Retinal pigment epithelial cell (primary cell): ENCODE results near the gene FAM237B.
A peak's percentile ranks its signal among the peaks of the same experiment; 100 is the strongest.
"Not testable (repeated sequence)": the region's sequence is repeated elsewhere in the genome, so short reads cannot be mapped to it uniquely, and the experiment has no call there.

ENCODE experiments used
- DNase-seq: peaks from one replicate; pipeline ENCODE4 v3.0.0-alpha.2; 2010; ENCODE audit warnings: low read depth
- H3K4me3 ChIP-seq: 2 replicates; pipeline ENCODE4 v1.5.1; 2011; ENCODE audit warnings: mild to moderate bottlenecking, low read length, control low read depth, moderate library complexity
- CTCF ChIP-seq: conservative IDR thresholded peaks from 2 replicates; pipeline ENCODE4 v1.5.1; 2011; ENCODE audit warnings: low read depth, low read length, control low read depth, inconsistent platforms

FAM237B gene

GRCh38 chr7:90320801-90321494 is at the start of gene FAM237B:
TSS of gene FAM237B (minus strand) at chr7:90321304. CDS start at chr7:90319748, 1,556 bp downstream.
- no peak for TF ChIP-seq CTCF
- DNase-seq, result no peak
- peak within 1 kb of the TSS; percentile 43 for H3K4me3 ChIP-seq

GRCh38 chr7:90351987-90352386 is 30.9 kb upstream of the FAM237B start:
- DNase-seq, result no peak
- no peak overlapping the region for H3K4me3 ChIP-seq
- TF ChIP-seq CTCF, result no peak

GRCh38 chr7:90350032-90350431 is 28.9 kb upstream of the FAM237B start:
- H3K4me3 ChIP-seq, DNase-seq: not testable (repeated sequence)

GRCh38 chr7:90349305-90349704 is 28.2 kb upstream of the FAM237B start:
- TF ChIP-seq CTCF, result no peak
- no peak for DNase-seq
- no peak overlapping the region for H3K4me3 ChIP-seq

- no peak for DNase-seq
- peak overlapping the region; percentile 96 for H3K4me3 ChIP-seq
- no peak for TF ChIP-seq CTCF
Observed at GRCh38 chr7:90347759-90348158, 26.7 kb upstream of the FAM237B start.

GRCh38 chr7:90346336-90347125 is 25.4 kb upstream of the FAM237B start, which contains the start of gene GTPBP10:
TSS of gene GTPBP10 (plus strand) at chr7:90346716. CDS start at chr7:90346742, 26 bp downstream.
- DNase-seq, result peak; percentile 88
- TF ChIP-seq CTCF, result peak; percentile 74
- H3K4me3 ChIP-seq, result peak within 1 kb of the TSS; percentile 96

GRCh38 chr7:90345595-90346335 is 24.7 kb upstream of the FAM237B start:
- no peak for TF ChIP-seq CTCF
- DNase-seq, result no peak

More at GRCh38 chr7:90345595-90346335, 24.7 kb upstream of the FAM237B start:
- peak overlapping the region; percentile 96 for H3K4me3 ChIP-seq
